Ramos (cell line): ENCODE results near the gene CD164L2.

ENCODE experiments used
- in situ Hi-C: fragments of 300-500 bp; cut with MboI; formaldehyde crosslinking; loops from one replicate; pipeline ENCODE4 v1.14.3; 2022; ENCODE audit warnings: low sequenced_read_pairs; ENCODE audit not compliant: unreplicated experiment

CD164L2 gene

GRCh38 chr1:27332536-27333281 is 50.4 kb downstream of the CD164L2 start:
- in situ Hi-C loops, result no loop called here

GRCh38 chr1:27331922-27332321 is 51.2 kb downstream of the CD164L2 start:
- in situ Hi-C loops, result no loop called here

GRCh38 chr1:27331426-27331825 is 51.7 kb downstream of the CD164L2 start:
- in situ Hi-C loops, result no loop called here

GRCh38 chr1:27330786-27331185 is 52.3 kb downstream of the CD164L2 start:
- in situ Hi-C loops, result no loop called here
